HFF-Myc (cell line): ENCODE measurements around the gene S100A4.

Source experiments
- DNase-seq: peaks from one replicate; pipeline ENCODE4 v3.0.0-alpha.2; 2011; ENCODE audit warnings: low read depth; ENCODE audit errors: extremely low read depth
- H3K4me3 ChIP-seq: replicated peaks from 2 replicates; pipeline ENCODE4 v1.5.1; 2011; ENCODE audit warnings: low read depth, mild to moderate bottlenecking, control low read depth, low read length
- CTCF ChIP-seq: IDR thresholded peaks from 2 replicates; pipeline ENCODE4 v1.5.1; 2012; ENCODE audit warnings: mild to moderate bottlenecking, low read depth, low read length, control low read depth; ENCODE audit errors: missing control alignments

The S100A4 gene

GRCh38 chr1:153553096-153553495, 7.5 kb upstream of the S100A4 start:
- H3K4me3 ChIP-seq: no peak overlapping the region
- no peak for TF ChIP-seq CTCF
- DNase-seq: no peak

DNA sequence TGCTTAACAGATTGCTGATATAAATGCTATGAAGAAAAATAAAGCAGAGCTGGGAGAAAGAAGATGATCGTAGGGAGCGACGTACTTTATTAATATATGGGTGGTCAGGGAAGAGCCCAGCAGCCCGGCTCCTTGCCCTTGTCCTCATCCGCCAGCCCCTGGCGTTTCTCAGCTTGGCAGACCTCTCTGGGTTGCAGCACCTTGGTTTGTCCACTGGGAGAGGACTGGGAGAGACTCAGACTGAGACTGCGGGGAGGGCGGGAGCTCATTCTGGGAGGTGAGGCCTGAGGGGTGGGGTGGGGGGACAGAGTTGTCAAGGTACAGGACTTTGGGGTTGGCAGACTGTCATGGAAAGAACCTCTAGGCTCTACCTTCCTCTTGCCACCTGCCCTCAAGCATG, 6.7 kb upstream of the S100A4 start:
- no peak for TF ChIP-seq CTCF
- no peak for DNase-seq
- H3K4me3 ChIP-seq: no peak overlapping the region

- no peak overlapping the region for H3K4me3 ChIP-seq
- no peak for TF ChIP-seq CTCF
- DNase-seq: no peak
Observed at GRCh38 chr1:153550827-153551500, 5.4 kb upstream of the S100A4 start.

- no peak overlapping the region for H3K4me3 ChIP-seq
- TF ChIP-seq CTCF: no peak
- DNase-seq: no peak
Observed at GRCh38 chr1:153550398-153550758, 4.8 kb upstream of the S100A4 start.

DNA sequence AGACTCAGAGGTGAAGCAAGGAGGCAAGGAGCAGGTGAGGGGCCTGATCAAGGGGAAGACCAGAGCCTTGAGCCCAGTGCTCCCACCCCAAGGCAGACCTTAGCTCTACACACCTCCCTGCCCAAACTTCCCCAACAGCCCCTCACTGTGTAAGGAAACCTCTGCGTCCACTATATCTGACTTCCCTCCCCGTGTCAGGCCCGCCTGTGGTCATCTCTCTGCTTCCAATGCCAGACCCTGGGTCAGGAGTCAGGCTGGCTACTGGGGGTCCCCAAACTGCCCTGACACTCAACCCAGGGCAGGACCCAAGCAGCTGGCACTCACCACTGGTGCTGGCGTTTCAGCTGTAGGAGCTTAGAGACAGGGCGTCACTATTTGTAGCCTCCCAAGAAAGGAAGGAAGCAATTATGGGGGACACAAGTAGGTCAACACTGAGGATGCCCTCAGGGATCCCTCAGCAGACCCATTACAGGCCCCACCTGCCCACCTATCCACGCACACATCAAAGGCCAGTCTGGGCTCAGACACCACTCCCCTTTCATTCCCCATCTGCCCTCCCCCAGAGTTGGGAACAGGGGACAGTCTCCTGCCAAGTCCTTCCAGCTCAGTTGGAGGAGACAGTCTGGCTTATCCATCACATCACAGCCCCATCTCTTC, 4.3 kb upstream of the S100A4 start:
- no peak for DNase-seq
- no peak overlapping the region for H3K4me3 ChIP-seq
- no peak for TF ChIP-seq CTCF

DNA sequence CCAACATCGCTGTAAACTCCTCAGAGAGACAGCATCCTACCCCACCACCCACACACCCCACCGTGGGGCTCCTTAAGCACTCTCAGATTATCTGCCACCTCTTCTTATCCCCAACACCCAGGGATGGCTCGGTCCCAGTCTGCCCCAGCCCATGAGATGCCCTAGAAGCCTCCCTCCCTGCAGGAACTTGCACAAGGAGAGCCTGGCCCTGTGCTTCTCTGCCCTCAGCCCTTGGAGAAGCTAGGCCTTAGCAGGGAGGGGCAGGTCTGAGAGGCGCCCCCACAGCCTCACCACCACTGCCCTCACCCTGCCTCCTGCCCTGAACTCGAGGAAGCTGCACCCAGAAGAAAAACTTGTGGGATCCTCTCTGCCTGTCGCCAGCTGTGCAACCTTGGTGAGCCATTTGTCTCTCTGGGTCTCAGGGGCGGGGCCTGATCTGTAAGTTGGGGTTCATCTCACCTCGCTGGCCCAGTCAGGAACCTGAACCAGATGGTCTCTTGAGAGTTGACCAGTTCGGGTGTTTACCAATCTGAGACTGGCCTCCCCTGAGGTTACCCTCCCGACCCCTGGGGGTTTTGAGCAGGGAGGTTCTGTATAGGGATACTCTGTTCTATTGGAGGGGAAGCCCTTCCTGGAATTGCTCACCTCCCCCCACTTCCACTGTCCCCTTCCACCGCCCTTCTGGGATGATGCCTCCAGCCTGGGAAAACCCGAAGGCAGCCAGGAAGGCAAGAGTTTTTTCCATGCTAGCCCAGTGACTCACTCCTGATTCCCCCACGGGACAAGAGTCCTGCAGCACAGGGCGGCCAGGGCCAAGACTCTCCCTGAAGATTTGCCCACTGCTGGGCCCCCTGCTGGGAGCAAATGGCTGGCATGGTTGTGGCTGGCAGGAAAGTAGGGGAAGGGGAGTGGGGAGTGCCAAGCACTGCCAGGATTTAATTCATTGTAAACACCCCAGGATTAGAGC, 3.4 kb upstream of the S100A4 start, which contains the start of gene S100A3:
S100A3 (minus strand) TSS at position 537 of the 967 bp plus-strand sequence. CDS start 773 bp downstream, outside the sequence.
- 0 out of 2 replicates have a peak within 1 kb of the TSS, but pooled peaks have one; percentile 2 for H3K4me3 ChIP-seq
- TF ChIP-seq CTCF: peak; percentile 3
- DNase-seq: no peak
